Large intestine (tissue), 12 donors: ENCODE measurements around the gene RABGGTA. TPM values are rescaled to one million over a fixed set of nuclear protein-coding genes. Genes with fewer than 3 reads are reported as not detected.

Experiments used
- DNase-seq, 2 donors: peaks; one replicate each; pipeline versions ENCODE4 v3.0.0 to v3.0.0-alpha.2; 2013
- H3K27ac ChIP-seq: one replicate; pipeline ENCODE4 v1.5.1; 2013; ENCODE audit warnings: low read length
- H3K27me3 ChIP-seq: 2 replicates; pipeline ENCODE4 v1.6.1; 2013; ENCODE audit warnings: low read length; ENCODE audit not compliant: control insufficient read depth, insufficient read depth
- H3K36me3 ChIP-seq: 2 replicates; pipeline ENCODE4 v1.6.1; 2013; ENCODE audit warnings: low read length; ENCODE audit not compliant: control insufficient read depth, insufficient read depth
- H3K4me1 ChIP-seq: one replicate; pipeline ENCODE4 v1.6.1; 2013; ENCODE audit warnings: low read length; ENCODE audit not compliant: control insufficient read depth, insufficient read depth
- H3K4me3 ChIP-seq: one replicate; pipeline ENCODE4 v1.5.1; 2013; ENCODE audit warnings: low read length
- H3K9me3 ChIP-seq: one replicate; pipeline ENCODE4 v1.6.1; 2013; ENCODE audit warnings: mild to moderate bottlenecking, low read depth, low read length, moderate library complexity; ENCODE audit not compliant: control insufficient read depth
- WGBS: methylation state at CpG from one replicate; pipeline ENCODE4 v1.1.5; 2013; ENCODE audit warnings: low lambda C conversion rate; ENCODE audit not compliant: insufficient coverage; 5-methylcytosine and 5-hydroxymethylcytosine counted together
- long read RNA-seq, 11 donors: transcript quantifications; one replicate each; lab custom pipeline, GENCODE V29; 2026
- polyA plus RNA-seq: library from polyadenylated mRNA; unstranded; fragments of 120-200 nt; gene quantifications from one replicate; pipeline ENCODE4 v1.2.1, GENCODE V29; 2013

The RABGGTA gene
- polyA plus RNA-seq: 29.0 TPM
- long read RNA-seq, donor 1, partial matches to known transcripts: 0 of 5 reads
- long read RNA-seq, donor 1, other reads (novel, unspliced or antisense): 0 of 5 reads
- long read RNA-seq, donor 2, partial matches to known transcripts: 0 of 8 reads
- long read RNA-seq, donor 2, other reads (novel, unspliced or antisense): 0 of 8 reads
- long read RNA-seq, donor 3: 0 reads
- long read RNA-seq, donor 4, partial matches to known transcripts: 0 of 1 reads
- long read RNA-seq, donor 4, other reads (novel, unspliced or antisense): 0 of 1 reads
- long read RNA-seq, donor 5, partial matches to known transcripts: 0 of 3 reads
- long read RNA-seq, donor 5, other reads (novel, unspliced or antisense): 0 of 3 reads
- long read RNA-seq, donor 6, partial matches to known transcripts: 0 of 6 reads
- long read RNA-seq, donor 6, other reads (novel, unspliced or antisense): 0 of 6 reads
- long read RNA-seq, donor 7, partial matches to known transcripts: 0 of 1 reads
- long read RNA-seq, donor 7, other reads (novel, unspliced or antisense): 0 of 1 reads
- long read RNA-seq, donor 8, partial matches to known transcripts: 0 of 7 reads
- long read RNA-seq, donor 8, other reads (novel, unspliced or antisense): 0 of 7 reads
- long read RNA-seq, donor 9, partial matches to known transcripts: 0 of 4 reads
- long read RNA-seq, donor 9, other reads (novel, unspliced or antisense): 0 of 4 reads
- long read RNA-seq, donor 10, partial matches to known transcripts: 0 of 4 reads
- long read RNA-seq, donor 10, other reads (novel, unspliced or antisense): 0 of 4 reads
- long read RNA-seq, donor 11, partial matches to known transcripts: 0 of 5 reads
- long read RNA-seq, donor 11, other reads (novel, unspliced or antisense): 0 of 5 reads

- Histone ChIP-seq H3K27ac (peak within 1 kb of the TSS; percentile 81), H3K4me3 (peak within 1 kb of the TSS; percentile 65), H3K27me3 (no peaks in the 10 kb centered on the region), H3K36me3 (peaks cover 33% of the 10 kb centered on the region), H3K4me1 (peaks cover 9% of the 10 kb centered on the region), H3K9me3 (no peaks in the 10 kb centered on the region)
- no CpG with 5 or more reads among the region's 61 CpGs for WGBS
- peak; percentile 95 for DNase-seq
Measured at GRCh38 chr14:24271134-24271833, at the start of gene RABGGTA. Gene RABGGTA, minus strand, starts transcription at chr14:24271597. Its CDS starts 482 bp downstream, at chr14:24271115.

GRCh38 chr14:24317141-24317928 is 45.9 kb upstream of the RABGGTA start:
- no peaks in the 10 kb centered on the region for H3K36me3 ChIP-seq
- DNase-seq: no peak
- no peak overlapping the region for H3K27ac ChIP-seq
- peaks cover 7% of the 10 kb centered on the region for H3K9me3 ChIP-seq
- H3K4me3 ChIP-seq: no peak overlapping the region
- WGBS: no CpG with 5 or more reads among the region's 3 CpGs
- H3K4me1 ChIP-seq: peaks cover 6% of the 10 kb centered on the region
- peaks cover 48% of the 10 kb centered on the region for H3K27me3 ChIP-seq

DNA sequence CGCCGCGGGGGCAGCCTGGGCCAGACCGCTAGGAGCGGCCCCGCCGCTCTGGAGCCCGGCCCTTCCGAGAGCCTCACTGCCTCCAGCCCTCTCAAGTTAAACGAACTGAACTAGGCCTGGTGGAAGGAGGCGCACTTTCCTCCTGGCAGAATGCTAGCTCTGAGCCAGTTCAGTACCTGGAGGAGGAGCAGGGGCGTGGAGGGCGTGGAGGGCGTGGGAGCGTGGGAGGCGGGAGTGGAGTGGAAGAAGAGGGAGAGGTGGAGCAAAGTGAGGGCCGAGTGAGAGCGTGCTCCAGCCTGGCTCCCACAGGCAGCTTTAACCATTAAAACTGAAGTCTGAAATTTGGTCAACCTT is 45.2 kb upstream of the RABGGTA start:
- H3K4me3 ChIP-seq: no peak overlapping the region
- no peak for DNase-seq

GRCh38 chr14:24315807-24316596 is 44.6 kb upstream of the RABGGTA start:
- peaks cover 6% of the 10 kb centered on the region for H3K4me1 ChIP-seq
- WGBS: no CpG with 5 or more reads among the region's 70 CpGs
- H3K9me3 ChIP-seq: peaks cover 7% of the 10 kb centered on the region
- H3K27ac ChIP-seq: no peak overlapping the region
- peak in 1 of 2 donors; percentile 64 for DNase-seq
- peaks cover 48% of the 10 kb centered on the region for H3K27me3 ChIP-seq
- no peak overlapping the region for H3K4me3 ChIP-seq
- no peaks in the 10 kb centered on the region for H3K36me3 ChIP-seq

More for the DNA sequence above, 45.2 kb upstream of the RABGGTA start:
- no peaks in the 10 kb centered on the region for H3K36me3 ChIP-seq
- WGBS: no CpG with 5 or more reads among the region's 18 CpGs
- H3K4me1 ChIP-seq: peaks cover 6% of the 10 kb centered on the region
- no peak overlapping the region for H3K27ac ChIP-seq
- H3K9me3 ChIP-seq: peaks cover 7% of the 10 kb centered on the region
- peaks cover 48% of the 10 kb centered on the region for H3K27me3 ChIP-seq

GRCh38 chr14:24315243-24315806 is 43.9 kb upstream of the RABGGTA start:
- no peaks in the 10 kb centered on the region for H3K36me3 ChIP-seq
- peaks cover 48% of the 10 kb centered on the region for H3K27me3 ChIP-seq
- no peak overlapping the region for H3K4me3 ChIP-seq
- WGBS: no CpG with 5 or more reads among the region's 10 CpGs
- H3K27ac ChIP-seq: no peak overlapping the region
- H3K9me3 ChIP-seq: peaks cover 7% of the 10 kb centered on the region
- H3K4me1 ChIP-seq: peaks cover 8% of the 10 kb centered on the region
- no peak for DNase-seq

DNA sequence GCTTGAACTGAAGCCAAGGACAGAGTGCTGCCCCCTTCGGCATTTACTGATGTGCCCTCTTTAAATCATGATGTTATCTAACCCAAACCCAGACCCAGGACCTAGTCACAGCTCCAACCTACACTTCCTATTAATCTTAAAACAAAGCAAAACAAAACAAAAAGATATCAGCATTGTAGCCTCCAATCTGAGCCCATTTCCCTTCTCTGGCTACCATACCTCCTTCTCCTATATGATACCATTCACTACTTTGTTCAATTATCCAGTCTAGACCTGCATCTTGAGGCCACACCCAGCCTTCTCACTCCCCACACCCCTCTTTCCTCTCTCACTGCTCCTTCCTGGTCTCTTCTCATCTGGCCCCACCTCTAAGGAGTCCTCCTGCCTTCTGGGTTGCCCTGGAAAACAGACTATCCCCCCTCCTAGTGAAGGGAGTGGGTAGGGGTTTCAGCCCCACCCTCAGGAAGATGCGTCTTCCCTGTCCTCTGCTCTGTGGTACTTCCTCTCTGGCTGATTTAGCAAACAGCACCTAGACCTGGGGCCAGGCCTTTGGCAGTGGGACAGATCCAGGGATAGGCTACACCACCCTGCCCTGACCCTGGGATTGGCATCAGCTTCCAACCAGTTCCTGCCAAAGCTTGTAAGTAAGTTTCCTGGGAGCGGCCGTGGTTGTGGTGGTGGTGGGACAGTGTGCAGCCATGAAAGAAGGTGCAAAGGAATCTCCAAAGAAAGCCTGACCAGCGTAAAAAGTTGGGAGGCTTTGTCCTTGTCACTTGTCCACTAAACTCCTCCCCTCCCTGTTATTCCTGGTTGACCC is 43.2 kb upstream of the RABGGTA start:
- DNase-seq: no peak
- no peak overlapping the region for H3K27ac ChIP-seq
- WGBS: no CpG with 5 or more reads among the region's 5 CpGs
- no peaks in the 10 kb centered on the region for H3K36me3 ChIP-seq
- peaks cover 46% of the 10 kb centered on the region for H3K27me3 ChIP-seq
- peaks cover 7% of the 10 kb centered on the region for H3K9me3 ChIP-seq
- peaks cover 16% of the 10 kb centered on the region for H3K4me1 ChIP-seq
- no peak overlapping the region for H3K4me3 ChIP-seq

GRCh38 chr14:24313913-24314312 is 42.5 kb upstream of the RABGGTA start:
- WGBS: no CpG with 5 or more reads among the region's 2 CpGs
- no peak overlapping the region for H3K4me3 ChIP-seq
- H3K27ac ChIP-seq: no peak overlapping the region
- no peak for DNase-seq
- no peaks in the 10 kb centered on the region for H3K36me3 ChIP-seq
- H3K4me1 ChIP-seq: peaks cover 21% of the 10 kb centered on the region
- peaks cover 7% of the 10 kb centered on the region for H3K9me3 ChIP-seq
- H3K27me3 ChIP-seq: peaks cover 40% of the 10 kb centered on the region

DNA sequence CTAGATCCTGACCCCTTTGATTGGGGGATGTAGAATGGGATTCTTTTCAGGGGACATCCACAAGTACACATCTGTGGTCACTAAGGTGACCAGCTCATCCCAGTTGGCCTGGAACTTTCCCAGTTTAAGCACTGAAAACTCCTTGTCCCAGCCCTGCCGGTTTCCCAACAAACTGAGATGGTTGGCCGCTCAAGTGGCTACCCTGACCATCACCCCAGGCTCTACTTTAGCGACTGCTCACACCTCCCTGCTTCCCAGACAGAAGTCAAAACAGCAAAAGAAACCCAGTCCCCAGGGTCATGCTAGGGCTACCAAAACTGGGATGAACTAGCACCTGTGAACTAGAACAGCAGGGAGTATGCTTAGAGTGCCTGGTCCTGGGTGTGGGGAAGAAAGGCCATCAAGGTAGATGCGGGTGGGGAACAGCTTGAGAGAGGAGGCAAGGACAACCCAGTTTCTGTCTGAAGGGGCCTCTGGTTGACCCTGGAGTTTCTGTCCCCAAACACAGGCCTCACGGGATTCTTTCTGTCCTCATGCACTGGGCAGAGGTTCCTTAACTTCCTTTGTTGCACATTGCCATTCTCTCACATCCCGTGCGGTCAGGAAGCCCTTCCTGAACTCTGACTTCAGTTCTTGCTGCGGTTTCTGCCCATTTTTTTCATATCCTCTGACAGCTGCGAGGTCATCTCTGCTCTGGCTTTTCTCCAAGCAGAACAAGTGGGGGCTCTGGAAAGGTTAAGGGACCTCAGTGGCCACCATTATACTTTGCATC is 41.5 kb upstream of the RABGGTA start:
- Histone ChIP-seq H3K4me3 (no peak overlapping the region), H3K27ac (no peak overlapping the region)
- DNase-seq: no peak

More for the DNA sequence above, 41.5 kb upstream of the RABGGTA start:
- peaks cover 31% of the 10 kb centered on the region for H3K4me1 ChIP-seq
- WGBS: 100% methylated on average over 2 of the region's 9 CpGs
- peaks cover 30% of the 10 kb centered on the region for H3K27me3 ChIP-seq
- H3K9me3 ChIP-seq: peaks cover 7% of the 10 kb centered on the region
- no peaks in the 10 kb centered on the region for H3K36me3 ChIP-seq
